GM18858 (cell line): Measurements from ENCODE around the gene NEDD4.
"Not testable (repeated sequence)": the region's sequence is repeated elsewhere in the genome, so short reads cannot be mapped to it uniquely, and the experiment has no call there.

Experiments
- ATAC-seq: cut with Tn5 transposase; IDR thresholded peaks from one replicate; pipeline ENCODE4 v1.9.1; 2021; ENCODE audit not compliant: unreplicated experiment

The NEDD4 gene

GRCh38 chr15:55829826-55830225, 163.6 kb downstream of the NEDD4 start:
- peak; percentile 78 for ATAC-seq

- ATAC-seq: no peak
These were observed 165.5 kb downstream of the NEDD4 start for GRCh38 chr15:55827955-55828354.

DNA sequence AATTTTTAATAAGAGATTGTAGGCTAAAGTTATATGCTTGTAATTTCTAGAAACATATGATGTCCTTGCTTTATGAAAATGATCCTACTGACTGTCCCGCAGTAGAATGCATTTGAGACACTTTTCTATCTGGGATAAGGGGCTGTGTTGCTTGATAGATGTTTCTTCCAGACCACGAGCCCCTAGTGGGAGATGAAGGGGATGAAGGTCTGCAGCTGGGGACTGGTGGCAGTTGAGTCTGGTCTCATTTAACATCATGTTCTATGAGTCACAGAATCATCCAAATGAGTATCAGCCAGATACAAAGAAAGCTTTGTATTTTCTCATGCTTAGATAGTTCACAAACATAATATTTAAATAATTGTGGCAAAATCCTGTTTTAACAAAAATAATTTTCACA, 166.2 kb downstream of the NEDD4 start:
- no peak for ATAC-seq

GRCh38 chr15:55824857-55825613, 168.4 kb downstream of the NEDD4 start:
- ATAC-seq: no peak

- ATAC-seq: no peak
These were observed 169.6 kb downstream of the NEDD4 start for GRCh38 chr15:55823699-55824340.

GRCh38 chr15:55823191-55823670, 170.2 kb downstream of the NEDD4 start:
- ATAC-seq: no peak

GRCh38 chr15:55821740-55822139, 171.7 kb downstream of the NEDD4 start:
- not testable (repeated sequence) for ATAC-seq

- ATAC-seq: no peak
These were observed 173.4 kb downstream of the NEDD4 start for GRCh38 chr15:55820043-55820442.

- no peak for ATAC-seq
These were observed 173.9 kb downstream of the NEDD4 start for GRCh38 chr15:55819397-55820034.

- no peak for ATAC-seq
These were observed 177.4 kb downstream of the NEDD4 start for GRCh38 chr15:55816017-55816416.

DNA sequence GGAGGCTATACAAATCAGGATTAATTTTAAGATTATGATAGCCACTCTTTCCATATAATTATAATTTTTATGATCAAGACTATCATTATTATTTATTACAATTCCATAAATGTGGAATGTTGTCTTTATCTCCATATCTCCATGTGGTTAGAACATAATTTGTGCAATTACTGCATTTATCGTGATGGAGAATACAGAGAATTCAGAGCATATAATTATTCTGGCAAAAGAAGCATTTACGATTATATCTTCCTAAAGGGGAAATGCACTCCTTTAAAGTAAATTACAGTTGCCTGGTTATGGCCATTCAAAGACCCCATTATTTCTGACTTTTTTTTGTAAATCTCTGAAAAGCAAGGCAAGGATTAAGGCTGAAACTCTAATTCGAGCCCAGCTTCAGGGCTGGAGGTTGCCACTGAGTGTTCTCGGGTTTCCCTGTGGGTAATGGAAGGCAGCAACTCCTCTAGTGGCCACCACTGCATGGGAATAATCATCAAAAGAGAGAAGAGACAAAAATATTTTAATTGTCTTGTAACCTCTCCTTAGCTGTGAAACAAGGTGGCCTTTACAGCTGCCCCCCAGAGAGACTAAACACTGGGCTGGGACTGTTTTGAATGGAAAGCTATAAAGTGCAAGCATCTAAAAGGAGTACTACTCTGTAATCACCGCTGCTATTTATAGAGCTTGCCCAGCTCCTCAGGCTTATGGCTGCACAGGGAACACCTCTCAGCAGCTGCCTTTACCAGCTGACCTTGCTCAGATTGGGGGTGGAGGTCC, 190.6 kb downstream of the NEDD4 start:
- no peak for ATAC-seq

DNA sequence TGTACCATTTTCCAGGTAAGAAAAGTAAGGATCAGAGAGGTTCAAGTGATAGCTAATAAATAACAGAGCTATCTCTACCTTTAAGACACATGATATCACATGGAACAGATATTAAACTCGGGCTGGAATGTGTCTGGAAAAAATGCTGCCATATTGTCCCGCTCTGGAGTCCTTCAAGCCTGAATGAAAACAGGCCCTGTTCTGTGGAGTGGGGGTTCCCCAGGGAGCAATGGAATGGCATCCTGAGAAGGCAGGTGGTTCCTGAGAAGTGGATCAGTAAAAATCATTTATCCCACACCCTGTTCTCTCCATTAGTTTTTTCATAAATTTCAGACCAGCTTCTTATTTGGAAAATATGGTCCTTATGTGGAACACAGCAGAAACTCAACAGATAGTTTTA, 193.2 kb downstream of the NEDD4 start:
- no peak for ATAC-seq

- ATAC-seq: no peak
These were observed 193.9 kb downstream of the NEDD4 start for GRCh38 chr15:55799291-55800212.

GRCh38 chr15:55796321-55796965, 197.0 kb downstream of the NEDD4 start:
- no peak for ATAC-seq

DNA sequence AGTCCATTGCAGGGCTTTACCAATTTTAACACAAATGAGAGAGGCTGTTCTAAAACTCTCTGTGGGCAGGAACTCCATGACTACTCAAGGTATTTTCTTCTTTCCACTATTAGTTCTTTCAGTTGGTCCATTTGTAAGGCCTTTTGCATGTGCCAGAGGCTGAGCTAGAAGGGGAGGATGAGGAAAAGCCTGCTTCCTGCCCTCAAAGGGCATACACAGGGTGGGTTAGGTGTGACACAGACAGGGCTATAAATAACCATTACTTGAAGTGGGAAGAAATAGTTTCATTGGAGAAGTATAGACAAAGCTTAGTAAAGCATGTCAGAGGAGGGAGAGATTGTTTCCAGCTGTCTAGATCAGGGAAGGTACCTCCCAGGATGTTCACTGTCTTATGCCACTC, 198.4 kb downstream of the NEDD4 start:
- no peak for ATAC-seq

DNA sequence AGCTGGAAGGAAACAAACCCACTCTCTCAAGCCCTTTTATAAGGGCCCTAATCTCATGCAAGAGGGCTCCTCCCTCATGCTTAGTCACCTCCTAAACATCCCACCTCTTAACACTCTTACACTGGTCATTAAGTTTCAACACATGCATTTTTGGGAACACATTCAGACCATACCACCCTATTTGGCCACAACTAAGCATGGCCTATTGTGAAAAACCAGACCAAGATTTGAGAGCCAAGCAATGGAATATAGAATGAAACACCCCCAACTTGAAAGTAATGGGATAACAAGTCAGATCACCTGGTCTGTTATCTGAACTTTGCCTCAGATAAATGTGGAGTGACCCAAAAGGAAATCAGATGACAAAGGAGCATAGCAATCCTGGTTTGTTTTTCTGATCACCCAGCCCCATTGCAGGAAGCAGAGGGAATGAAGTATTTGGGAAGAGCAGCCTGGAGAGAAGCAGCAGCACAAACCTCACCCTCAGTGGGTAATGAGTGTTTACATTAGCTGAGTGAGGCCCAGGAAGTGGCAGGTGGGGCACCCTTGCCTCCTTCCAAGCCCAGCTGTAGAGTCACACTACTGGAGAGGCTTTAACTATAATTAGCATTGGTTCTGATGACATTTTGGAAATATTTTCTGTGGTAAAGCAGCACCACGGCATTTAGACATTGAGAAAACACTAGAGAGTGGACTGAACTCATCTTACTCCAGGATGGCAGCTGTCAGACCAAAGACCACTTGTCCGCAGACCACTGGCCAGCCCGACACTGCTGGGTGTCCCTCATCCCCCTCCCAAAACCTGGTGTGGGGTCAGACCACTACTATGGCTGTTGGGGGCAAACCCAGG, 201.6 kb downstream of the NEDD4 start:
- ATAC-seq: no peak

- no peak for ATAC-seq
These were observed 204.2 kb downstream of the NEDD4 start for GRCh38 chr15:55789066-55789660.

GRCh38 chr15:55786341-55786740, 207.1 kb downstream of the NEDD4 start:
- ATAC-seq: no peak
